Measurements from ENCODE around the gene SYNGAP1.

GRCh38 chr6:33446356-33446755, 26.5 kb downstream of the SYNGAP1 start:
- no peak for TF ChIP-seq CTCF (IDR thresholded peaks at IDR 0.05; ENCODE audit: insufficient read depth, low read length, poor library complexity, severe bottlenecking)
- no peak for TF ChIP-seq EZH2phosphoT487 (conservative IDR thresholded peaks at IDR 0.05; ENCODE audit: low read length)
